Subcutaneous abdominal adipose tissue (tissue), 5 donors: ENCODE data around the gene BTNL3.

Experiments
- H3K27ac ChIP-seq: one replicate; pipeline ENCODE4 v1.7.0; 2013; ENCODE audit warnings: low read depth, mild to moderate bottlenecking, inconsistent platforms, low read length, moderate library complexity
- H3K27me3 ChIP-seq, 5 donors: one replicate each; pipeline ENCODE4 v1.7.0; 2013; ENCODE audit warnings: low read length in 5 of 5, inconsistent platforms in 1 of 5; ENCODE audit not compliant: control insufficient read depth in 5 of 5, insufficient read depth in 4 of 5
- H3K36me3 ChIP-seq, 5 donors: one replicate each; pipeline ENCODE4 v1.7.0; 2013; ENCODE audit warnings: low read length in 5 of 5; ENCODE audit not compliant: control insufficient read depth in 5 of 5, insufficient read depth in 5 of 5
- H3K4me1 ChIP-seq, 5 donors: one replicate each; pipeline ENCODE4 v1.7.0; 2013; ENCODE audit warnings: low read length in 5 of 5, mild to moderate bottlenecking in 3 of 5, moderate library complexity in 1 of 5; ENCODE audit not compliant: control insufficient read depth in 5 of 5, insufficient read depth in 5 of 5
- H3K4me3 ChIP-seq, 5 donors: one replicate each; pipeline ENCODE4 v1.7.0; 2013; ENCODE audit warnings: low read length in 5 of 5, low read depth in 1 of 5
- H3K9ac ChIP-seq, 5 donors: one replicate each; pipeline ENCODE4 v1.7.0; 2013; ENCODE audit warnings: low read length in 5 of 5, mild to moderate bottlenecking in 4 of 5, moderate library complexity in 3 of 5
- H3K9me3 ChIP-seq, 5 donors: one replicate each; pipeline ENCODE4 v1.7.0; 2013; ENCODE audit warnings: low read length in 5 of 5; ENCODE audit not compliant: control insufficient read depth in 5 of 5
- donor health status: healthy.
- donor health status: healthy.
- donor health status: healthy.
- donor health status: healthy.
- donor health status: healthy.

Gene BTNL3

DNA sequence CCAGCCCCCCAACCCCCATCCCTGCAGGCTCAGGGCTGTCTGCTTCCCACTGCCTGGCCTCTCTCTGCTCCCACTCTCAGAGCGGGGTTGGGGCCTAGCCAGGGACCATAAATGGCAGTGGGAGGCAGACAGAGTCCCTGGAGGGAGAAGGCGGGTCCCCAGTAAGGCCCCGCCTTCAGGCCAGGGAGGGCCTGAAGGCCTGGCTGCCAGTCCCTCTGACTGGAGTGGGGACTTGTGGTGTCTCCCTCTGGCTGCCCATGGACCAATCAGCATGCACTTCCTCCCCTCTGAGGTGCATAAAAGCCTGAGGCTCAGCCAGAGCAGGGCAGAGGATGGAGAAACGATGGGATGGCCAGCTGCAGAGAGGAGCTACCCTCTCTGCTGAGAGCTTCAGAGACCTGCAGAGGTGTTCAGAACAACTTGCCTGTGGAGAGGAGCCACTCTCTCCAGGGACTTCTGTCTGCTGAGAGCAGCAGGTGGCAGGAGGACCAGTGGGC is 48.8 kb downstream of the BTNL3 start:
- Histone ChIP-seq H3K27me3 (peaks cover 6 to 16% (median 13%) of the 10 kb centered on the region in 5 donors), H3K9me3 (no peaks in the 10 kb centered on the region), H3K4me1 (peaks cover 0 to 35% (median 0%) of the 10 kb centered on the region in 5 donors), H3K36me3 (peaks cover 0 to 6% (median 2%) of the 10 kb centered on the region in 5 donors), H3K9ac (no peak overlapping the region), H3K4me3 (peak overlapping the region in 3 of 5 donors; percentile 76 to 83 (median 81)), H3K27ac (no peak overlapping the region)

DNA sequence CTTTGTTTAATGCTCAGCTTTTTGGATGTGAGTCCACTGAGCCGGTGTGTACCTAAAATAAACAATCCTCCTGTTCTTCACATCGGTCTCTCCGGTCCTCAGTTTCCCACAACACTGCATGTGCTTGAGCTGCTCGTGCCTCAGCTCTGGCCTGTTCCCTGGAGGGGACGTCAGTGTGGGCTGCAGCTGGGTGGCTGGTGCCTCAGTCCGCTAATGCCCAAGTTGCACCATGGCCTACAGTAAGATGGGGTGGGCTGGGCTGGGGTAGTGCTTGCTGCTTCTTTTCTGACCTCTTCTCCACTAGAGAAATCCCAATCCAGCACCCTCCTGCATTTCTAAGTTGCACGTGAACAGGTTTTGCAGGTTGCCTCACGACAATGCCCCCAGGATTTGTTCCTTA is 50.8 kb downstream of the BTNL3 start:
- Histone ChIP-seq H3K36me3 (peaks cover 0 to 11% (median 10%) of the 10 kb centered on the region in 5 donors), H3K9ac (peak overlapping the region in 2 of 5 donors; percentile 6 to 59), H3K27ac (peak overlapping the region; percentile 49), H3K27me3 (peaks cover 9 to 24% (median 15%) of the 10 kb centered on the region in 5 donors), H3K9me3 (no peaks in the 10 kb centered on the region), H3K4me1 (peaks cover 0 to 45% (median 7%) of the 10 kb centered on the region in 5 donors), H3K4me3 (peak overlapping the region; percentile 11 to 83 (median 76))

DNA sequence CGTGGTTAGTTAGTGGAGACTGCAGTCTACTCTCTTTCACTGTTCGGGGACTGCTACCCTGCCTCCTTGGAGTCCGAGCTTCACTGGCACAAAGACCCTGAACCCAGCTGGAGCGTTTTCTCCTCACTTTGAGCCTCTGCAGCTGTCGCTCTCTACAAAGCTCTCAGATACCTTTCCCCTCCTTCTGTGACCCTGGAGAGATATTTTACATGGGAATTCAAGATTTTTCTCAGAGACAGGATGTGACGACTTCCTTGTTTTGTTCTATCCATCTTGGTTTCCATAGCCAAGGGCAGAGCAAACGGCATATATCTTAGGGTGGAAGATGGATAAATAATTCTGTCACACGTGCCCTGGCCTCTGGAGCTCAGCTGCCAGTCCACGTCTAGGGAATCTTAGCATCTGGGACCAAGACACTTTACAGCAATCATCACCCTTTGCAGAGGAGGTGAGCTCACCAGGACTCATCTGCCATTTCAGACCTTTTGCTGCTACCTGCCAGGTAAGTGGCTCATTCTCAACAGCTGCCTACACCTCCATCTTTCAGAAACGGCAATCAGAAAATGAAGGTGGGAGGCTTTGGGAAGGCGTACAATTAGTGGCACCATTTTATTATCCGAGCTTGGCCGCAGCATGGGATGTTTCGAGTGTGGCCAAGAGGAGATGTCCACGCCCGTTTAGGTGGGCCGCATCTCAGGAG is 51.4 kb downstream of the BTNL3 start, which contains the start of gene BTNL9:
Gene BTNL9, plus strand, starts transcription at position 336 of the 700 bp plus-strand sequence. CDS start 5,224 bp downstream, outside the sequence.
- peaks cover 9 to 24% (median 15%) of the 10 kb centered on the region in 5 donors for H3K27me3 ChIP-seq
- peak within 1 kb of the TSS; percentile 81 for H3K27ac ChIP-seq
- no peaks in the 10 kb centered on the region for H3K9me3 ChIP-seq
- peak within 1 kb of the TSS in 4 of 5 donors; percentile 59 to 79 (median 61) for H3K9ac ChIP-seq
- H3K36me3 ChIP-seq, result peaks cover 0 to 12% (median 10%) of the 10 kb centered on the region in 5 donors
- H3K4me1 ChIP-seq, result peaks cover 4 to 51% (median 13%) of the 10 kb centered on the region in 5 donors
- peak within 1 kb of the TSS; percentile 19 to 83 (median 76) for H3K4me3 ChIP-seq

DNA sequence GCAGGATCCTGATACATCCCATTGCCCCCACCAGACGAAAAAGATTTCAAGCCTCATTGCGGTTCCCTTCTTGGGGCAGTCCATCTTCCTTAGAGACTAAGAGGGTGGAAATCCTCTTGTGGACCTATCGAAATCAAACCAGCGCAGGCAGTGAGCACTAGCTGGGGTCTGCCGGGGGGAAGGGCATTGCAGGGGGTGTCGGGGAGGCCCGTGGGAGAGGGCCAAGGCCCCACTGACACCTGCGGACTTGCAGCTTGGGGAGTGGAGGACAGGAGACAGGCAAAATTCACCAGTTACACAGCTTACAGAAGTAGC is 51.9 kb downstream of the BTNL3 start:
- H3K4me3 ChIP-seq, result peak overlapping the region; percentile 19 to 83 (median 76)
- peak overlapping the region; percentile 81 for H3K27ac ChIP-seq
- H3K9me3 ChIP-seq, result no peaks in the 10 kb centered on the region

GRCh38 chr5:181041043-181041442 is 52.4 kb downstream of the BTNL3 start:
- peak overlapping the region; percentile 81 for H3K27ac ChIP-seq

More for the DNA sequence above, 51.9 kb downstream of the BTNL3 start:
- peaks cover 0 to 16% (median 14%) of the 10 kb centered on the region in 5 donors for H3K36me3 ChIP-seq
- peaks cover 4 to 56% (median 18%) of the 10 kb centered on the region in 5 donors for H3K4me1 ChIP-seq
- peak overlapping the region in 4 of 5 donors; percentile 59 to 79 (median 61) for H3K9ac ChIP-seq
- H3K27me3 ChIP-seq, result peaks cover 9 to 24% (median 15%) of the 10 kb centered on the region in 5 donors

GRCh38 chr5:181042036-181042713 is 53.5 kb downstream of the BTNL3 start:
- H3K9ac ChIP-seq, result peak overlapping the region in 4 of 5 donors; percentile 12 to 79 (median 52)
- peak overlapping the region; percentile 31 to 83 (median 76) for H3K4me3 ChIP-seq
- peaks cover 7 to 52% (median 19%) of the 10 kb centered on the region in 5 donors for H3K4me1 ChIP-seq
- H3K36me3 ChIP-seq, result peaks cover 0 to 23% (median 16%) of the 10 kb centered on the region in 5 donors
- peaks cover 0 to 31% (median 20%) of the 10 kb centered on the region in 5 donors for H3K27me3 ChIP-seq
- H3K9me3 ChIP-seq, result no peaks in the 10 kb centered on the region
- peak overlapping the region; percentile 81 for H3K27ac ChIP-seq

More at GRCh38 chr5:181041043-181041442, 52.4 kb downstream of the BTNL3 start:
- H3K4me1 ChIP-seq, result peaks cover 4 to 56% (median 19%) of the 10 kb centered on the region in 5 donors
- peaks cover 7 to 24% (median 14%) of the 10 kb centered on the region in 5 donors for H3K27me3 ChIP-seq
- H3K9me3 ChIP-seq, result no peaks in the 10 kb centered on the region
- H3K4me3 ChIP-seq, result peak overlapping the region; percentile 19 to 83 (median 76)
- H3K9ac ChIP-seq, result peak overlapping the region in 4 of 5 donors; percentile 59 to 79 (median 61)
- peaks cover 0 to 16% (median 16%) of the 10 kb centered on the region in 5 donors for H3K36me3 ChIP-seq

GRCh38 chr5:181042722-181043121 is 54.1 kb downstream of the BTNL3 start:
- Histone ChIP-seq H3K36me3 (peaks cover 0 to 23% (median 19%) of the 10 kb centered on the region in 5 donors), H3K27me3 (peaks cover 0 to 33% (median 20%) of the 10 kb centered on the region in 5 donors), H3K4me1 (peaks cover 7 to 48% (median 19%) of the 10 kb centered on the region in 5 donors), H3K9ac (peak overlapping the region in 3 of 5 donors; percentile 12 to 79 (median 53)), H3K27ac (peak overlapping the region; percentile 81), H3K9me3 (no peaks in the 10 kb centered on the region), H3K4me3 (peak overlapping the region; percentile 31 to 83 (median 76))

DNA sequence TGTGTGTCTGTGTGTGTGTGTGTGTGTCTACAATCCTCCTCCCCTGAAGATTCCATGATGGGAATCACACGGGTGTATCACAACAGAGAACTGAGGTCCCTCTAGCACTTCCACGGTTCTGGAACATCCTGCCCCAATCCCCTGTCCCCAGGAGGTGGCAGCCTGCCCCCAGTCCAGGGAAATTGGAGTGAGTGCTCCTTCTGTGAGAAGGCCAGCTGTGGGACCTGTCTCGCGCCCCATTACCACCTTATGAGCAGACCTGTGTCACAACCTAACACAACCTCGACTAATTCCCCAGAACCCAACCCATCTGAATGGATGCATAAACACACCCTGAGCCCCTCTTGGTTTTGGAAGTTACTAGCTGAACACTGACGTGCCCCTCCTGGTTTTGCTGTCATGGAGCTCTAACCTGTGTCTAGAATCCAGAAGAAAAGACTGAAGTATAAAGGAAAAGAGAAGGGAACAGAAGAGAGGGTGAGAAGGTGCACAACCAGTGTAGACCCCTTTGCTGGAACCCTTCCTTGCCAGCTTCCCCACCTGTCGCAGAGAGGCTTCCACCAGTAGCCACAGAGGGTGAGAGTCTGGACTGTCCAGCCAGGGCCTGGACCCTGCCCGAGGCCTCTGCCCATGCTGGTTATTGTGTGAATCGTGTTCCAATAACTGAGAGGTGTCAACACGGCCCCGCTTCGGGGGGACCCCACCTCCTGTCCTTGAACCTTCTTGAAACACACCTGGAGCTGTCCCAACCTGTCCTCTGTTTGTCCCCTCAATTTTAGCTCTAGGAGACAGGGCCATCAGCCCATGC is 54.8 kb downstream of the BTNL3 start:
- peaks cover 0 to 37% (median 20%) of the 10 kb centered on the region in 5 donors for H3K27me3 ChIP-seq
- H3K9me3 ChIP-seq, result no peaks in the 10 kb centered on the region
- H3K4me1 ChIP-seq, result peaks cover 7 to 48% (median 19%) of the 10 kb centered on the region in 5 donors
- peak overlapping the region; percentile 57 for H3K27ac ChIP-seq
- H3K9ac ChIP-seq, result peak overlapping the region in 2 of 5 donors; percentile 56 to 79
- H3K4me3 ChIP-seq, result peak overlapping the region in 4 of 5 donors; percentile 70 to 83 (median 78)
- H3K36me3 ChIP-seq, result peaks cover 0 to 31% (median 27%) of the 10 kb centered on the region in 5 donors

- H3K9me3 ChIP-seq, result no peaks in the 10 kb centered on the region
- H3K4me3 ChIP-seq, result peak overlapping the region; percentile 35 to 83 (median 76)
- peak overlapping the region; percentile 57 for H3K27ac ChIP-seq
- H3K27me3 ChIP-seq, result peaks cover 0 to 34% (median 20%) of the 10 kb centered on the region in 5 donors
- peaks cover 7 to 45% (median 19%) of the 10 kb centered on the region in 5 donors for H3K4me1 ChIP-seq
- peaks cover 0 to 31% (median 27%) of the 10 kb centered on the region in 5 donors for H3K36me3 ChIP-seq
- peak overlapping the region in 2 of 5 donors; percentile 56 to 79 for H3K9ac ChIP-seq
Observed at GRCh38 chr5:181044093-181044599, 55.5 kb downstream of the BTNL3 start.
